K562 (cell line): ENCODE results near the gene CPE. TPM values are rescaled to one million over a fixed set of nuclear protein-coding genes. Genes with fewer than 3 reads are reported as not detected.
A peak's percentile ranks its signal among the peaks of the same experiment; 100 is the strongest.

Experiments
- ATAC-seq: fragments of 200-7000 bp; cut with Tn5 transposase; 3 replicates; pipeline ENCODE4 v1.9.1; 2020; ENCODE audit warnings: moderate library complexity
- BruUV-seq: library from RNA; stranded (reverse); fragments of 400-500 nt; replicated peaks from 2 replicates; lab custom pipeline; 2021; lab: Mats Ljungman, UMichigan
- CTCF ChIA-PET: fragments of 300-600 bp; formaldehyde crosslinking; extraction: SDS; loops from one replicate; lab custom pipeline; 2021; ENCODE audit warnings: low intra/inter-chr PET ratio; lab: Yijun Ruan, JAX
- POLR2A ChIA-PET: fragments of 300-600, 350-650 bp; sonication (Branson Sonifier 250); formaldehyde crosslinking; extraction: SDS; loops from one replicate; lab custom pipeline; 2021; ENCODE audit warnings: antibody characterized with exemption, inconsistent platforms; lab: Yijun Ruan, JAX
- DNase-seq, 4 experiments: peaks; one replicate each; pipeline versions ENCODE4 v3.0.0 to v3.0.0-alpha.2; 2011 to 2018; ENCODE audit warnings: low spot score in 3 of 4, mixed read lengths in 3 of 4; ENCODE audit errors: extremely low read depth in 1 of 4
- FAIRE-seq: peaks from 2 replicates; lab custom pipeline; 2011; peaks lifted over from hg19 to GRCh38; lab: Jason Lieb, UNC
- H2AFZ ChIP-seq: 2 replicates; pipeline ENCODE4 v1.6.0; 2011; ENCODE audit warnings: low read depth, low read length, control low read depth, inconsistent platforms
- H3K27ac ChIP-seq: fragments of 200-600 bp; 3 replicates; pipeline ENCODE4 v1.8.0; 2011; ENCODE audit warnings: low read depth, mild to moderate bottlenecking, control low read depth, inconsistent platforms, low read length, moderate library complexity, mixed read lengths; ENCODE audit errors: extremely low read depth
- H3K27me3 ChIP-seq, 2 experiments: fragments of 300-600 bp in 1 of 2; 2 replicates in 1 of 2; 3 replicates in 1 of 2; pipeline versions ENCODE4 v1.6.0 to v1.8.0; 2011; ENCODE audit warnings: inconsistent platforms in 2 of 2, low read length in 2 of 2, mild to moderate bottlenecking in 1 of 2, mixed read lengths in 1 of 2, moderate library complexity in 1 of 2; ENCODE audit not compliant: control insufficient read depth in 2 of 2, insufficient read depth in 2 of 2
- H3K36me3 ChIP-seq: fragments of 300-600 bp; 3 replicates; pipeline ENCODE4 v1.8.0; 2011; ENCODE audit warnings: mild to moderate bottlenecking, low read length, inconsistent platforms; ENCODE audit not compliant: control insufficient read depth, insufficient read depth
- H3K4me1 ChIP-seq, 2 experiments: fragments of 200-600 bp in 1 of 2; replicated peaks in 1 of 2; 2 replicates in 1 of 2; 3 replicates in 1 of 2; pipeline versions ENCODE4 v1.5.1 to v1.8.0; 2011; ENCODE audit warnings: inconsistent platforms in 2 of 2, low read length in 2 of 2, mild to moderate bottlenecking in 1 of 2, mixed read lengths in 1 of 2, moderate library complexity in 1 of 2; ENCODE audit not compliant: control insufficient read depth in 2 of 2, insufficient read depth in 2 of 2
- H3K4me2 ChIP-seq: 2 replicates; pipeline ENCODE4 v1.6.1; 2011; ENCODE audit warnings: low read length, control low read depth, inconsistent platforms, mixed read lengths; ENCODE audit not compliant: insufficient read depth
- H3K4me3 ChIP-seq: fragments of 200-600 bp; sonication (generic), shearing (Covaris generic); 2 replicates; pipeline ENCODE4 v1.5.1; 2016; ENCODE audit warnings: control low read depth, inconsistent platforms
- H3K79me2 ChIP-seq: fragments of 200-600 bp; 3 replicates; pipeline ENCODE4 v1.8.0; 2011; ENCODE audit warnings: low read length, inconsistent platforms; ENCODE audit not compliant: control insufficient read depth, insufficient read depth
- H3K9ac ChIP-seq, 2 experiments: 2 replicates each; pipeline versions ENCODE4 v1.6.0 to v1.6.1; 2011; ENCODE audit warnings: low read depth in 2 of 2, low read length in 2 of 2, control low read depth in 1 of 2, inconsistent platforms in 1 of 2, mild to moderate bottlenecking in 1 of 2, mixed read lengths in 1 of 2; ENCODE audit not compliant: insufficient read depth in 1 of 2
- H3K9me1 ChIP-seq: one replicate; pipeline ENCODE4 v1.6.0; 2011; ENCODE audit warnings: inconsistent platforms, mild to moderate bottlenecking, low read length, moderate library complexity; ENCODE audit not compliant: control insufficient read depth, insufficient read depth
- H3K9me3 ChIP-seq: replicated peaks from 2 replicates; pipeline ENCODE4 v1.5.1; 2011; ENCODE audit warnings: low read depth, low read length, inconsistent platforms; ENCODE audit not compliant: control insufficient read depth, insufficient read depth
- H4K20me1 ChIP-seq: replicated peaks from 2 replicates; pipeline ENCODE4 v1.6.1; 2011; ENCODE audit warnings: low read length, inconsistent platforms, mixed read lengths; ENCODE audit not compliant: control insufficient read depth, insufficient read depth
- ARNT ChIP-seq, 2 experiments: fragments of 450-650 bp; IDR thresholded peaks; 2 replicates each; pipeline ENCODE4 v1.6.1; 2016; ENCODE audit warnings: mild to moderate bottlenecking in 1 of 2
- CBFA2T3 ChIP-seq: fragments of 450-650 bp; IDR thresholded peaks from 2 replicates; pipeline ENCODE4 v1.6.1; 2017
- CC2D1A ChIP-seq: fragments of 450-650 bp; IDR thresholded peaks from 2 replicates; pipeline ENCODE4 v1.6.1; 2017; ENCODE audit warnings: mild to moderate bottlenecking
- CTCF ChIP-seq, 3 experiments: IDR thresholded peaks in 2 of 3; conservative IDR thresholded peaks in 1 of 3; 2 replicates each; pipeline ENCODE4 v1.5.1; 2011 to 2012; ENCODE audit warnings: low read length in 3 of 3, mild to moderate bottlenecking in 3 of 3, control low read depth in 2 of 3, improper control_type of control experiment in 1 of 3, inconsistent platforms in 1 of 3, low read depth in 1 of 3, mixed read lengths in 1 of 3, moderate library complexity in 1 of 3; ENCODE audit not compliant: insufficient read depth in 2 of 3
- ETV5 ChIP-seq: sonication (generic); formaldehyde crosslinking; IDR thresholded peaks from 2 replicates; pipeline ENCODE4 v1.4.0; 2020; ENCODE audit warnings: low read depth, mild to moderate bottlenecking, missing genetic modification reagents
- FOXA3 ChIP-seq, 2 experiments: fragments of 450-650 bp in 1 of 2; sonication (generic) in 1 of 2; formaldehyde crosslinking; IDR thresholded peaks in 1 of 2; conservative IDR thresholded peaks in 1 of 2; 2 replicates each; pipeline versions ENCODE4 v1.4.0 to v1.8.0; 2020 to 2022; ENCODE audit warnings: mild to moderate bottlenecking in 2 of 2, missing genetic modification reagents in 1 of 2
- LEF1 ChIP-seq: fragments of 450-650 bp; IDR thresholded peaks from 2 replicates; pipeline ENCODE4 v1.6.1; 2016; ENCODE audit warnings: mild to moderate bottlenecking
- MAX ChIP-seq: sonication (generic); formaldehyde crosslinking; IDR thresholded peaks from 2 replicates; pipeline ENCODE4 v1.9.0; 2022; ENCODE audit warnings: mild to moderate bottlenecking, missing genetic modification reagents
- MTA1 ChIP-seq: fragments of 450-650 bp; IDR thresholded peaks from 2 replicates; pipeline ENCODE4 v1.6.1; 2017; ENCODE audit warnings: borderline replicate concordance
- NBN ChIP-seq: fragments of 450-650 bp; IDR thresholded peaks from 2 replicates; pipeline ENCODE4 v1.6.1; 2016; ENCODE audit warnings: low read depth, mild to moderate bottlenecking
- SMAD4 ChIP-seq: fragments of 250-450 bp; sonication (Bioruptor Pico); conservative IDR thresholded peaks from 2 replicates; pipeline ENCODE4 v1.8.0; 2021; ENCODE audit warnings: inconsistent platforms, mild to moderate bottlenecking, moderate library complexity
- SNRNP70 ChIP-seq: fragments of 200-400 bp; formaldehyde crosslinking; optimal IDR thresholded peaks from 2 replicates; pipeline ENCODE3; 2017; ENCODE audit warnings: low read depth, low read length
- WHSC1 ChIP-seq: IDR thresholded peaks from one replicate; pipeline ENCODE4 v1.6.1; 2012; ENCODE audit warnings: low read length, control low read depth, inconsistent platforms
- XRCC4 ChIP-seq: IDR thresholded peaks from one replicate; pipeline ENCODE4 v1.6.1; 2011; ENCODE audit not compliant: insufficient read depth, insufficient read length; ENCODE audit errors: extremely low read depth
- ZHX1 ChIP-seq: fragments of 150-350 bp; conservative IDR thresholded peaks from 2 replicates; pipeline ENCODE4 v1.6.1; 2014; ENCODE audit warnings: low read length
- ZNF124 ChIP-seq: sonication (generic); formaldehyde crosslinking; IDR thresholded peaks from 2 replicates; pipeline ENCODE4 v1.8.1; 2022; ENCODE audit warnings: missing genetic modification reagents
- ZNF740 ChIP-seq, 3 experiments: fragments of 200-800 bp in 1 of 3; sonication (Bioruptor generic) in 1 of 3; sonication (generic) in 1 of 3; formaldehyde crosslinking in 1 of 3; IDR thresholded peaks; 2 replicates each; pipeline versions ENCODE4 v1.6.1 to v1.8.0; 2016 to 2022; ENCODE audit warnings: mild to moderate bottlenecking in 2 of 3, missing compliant biosample characterization in 2 of 3, missing genetic modification characterization in 2 of 3, missing genetic modification reagents in 1 of 3
- WGBS: fragments of 100-300 bp; shearing (Covaris generic); methylation state at CpG from one replicate; pipeline ENCODE4 v1.1.6; 2016; ENCODE audit warnings: low coverage, mixed read lengths; ENCODE audit not compliant: insufficient coverage; ENCODE audit errors: missing lambda C conversion rate; 5-methylcytosine and 5-hydroxymethylcytosine counted together
- in situ Hi-C: fragments of 300-500 bp; cut with MboI; formaldehyde crosslinking; loops from 4 replicates; pipeline ENCODE4 v1.15.0; 2018; ENCODE audit warnings: inconsistent platforms, mixed read lengths
- intact Hi-C: fragments of 100-400 bp; cut with micrococcal nuclease; formaldehyde crosslinking; loops from 2 replicates; pipeline ENCODE4 v1.14.2; 2022
- polyA plus RNA-seq, 8 experiments: library from polyadenylated mRNA; depleted of rRNA in 4 of 8; stranded (reverse) in 5 of 8; unstranded in 3 of 8; fragments of >200 nt; fragmentation: Nextera tagmentation in 2 of 8; fragmentation: Illumina TruSeq in 1 of 8; extraction: Ambion mirVana in 2 of 8; extraction: Trizol in 1 of 8; gene quantifications; 2 replicates each; pipeline versions ENCODE4 v1.2.1 to v1.2.3, GENCODE V29; 2011 to 2014; ENCODE audit warnings: inconsistent platforms in 1 of 8, missing spikeins in 1 of 8
- total RNA-seq, 7 experiments: library from RNA; depleted of rRNA in 6 of 7; stranded (reverse); fragments of >200 nt in 6 of 7; fragmentation: Illumina TruSeq in 2 of 7; extraction: Trizol in 2 of 7; gene quantifications; 2 replicates each; pipeline versions ENCODE4 v1.2.1 to v1.2.3, GENCODE V29; 2011 to 2021; ENCODE audit warnings: low replicate concordance in 1 of 7

Gene CPE
- total and polyA plus RNA-seq, 9 of the 15 experiments (the other 6 are each of a cell fraction or from before 2014, with no cell fraction given): 0.04 to 0.16 (median 0.06) TPM; not detected in 4

- no peak overlapping the region for H3K4me2 ChIP-seq
- TF ChIP-seq SNRNP70 (no peak), SMAD4 (CRISPR knock-in tag) (no peak), ZHX1 (no peak), CC2D1A (0 out of 2 replicates have a peak, but pooled peaks have one; percentile 17), ETV5 (no peak), CBFA2T3 (no peak), MAX (CRISPR knock-in tag) (no peak), CTCF (IDR thresholded peaks at IDR 0.05 in 2 of 3, conservative IDR thresholded peaks at IDR 0.05 in 1 of 3; ENCODE audit: insufficient read depth in 2 of 3, low read depth in 1 of 3, low read length in 3 of 3) (peak; percentile 66 to 90 (median 70)), MTA1 (no peak), FOXA3 (CRISPR knock-in tag; conservative IDR thresholded peaks at IDR 0.05 in 1 of 2, IDR thresholded peaks at IDR 0.05 in 1 of 2) (0 out of 4 replicates have a peak, but pooled peaks of 1 of the 2 experiments have one; percentile 22), ARNT (IDR thresholded peaks at IDR 0.05) (no peak), WHSC1 (no peak), ZNF740 (CRISPR knock-in tag; IDR thresholded peaks at IDR 0.05) (no peak), ZNF740 (tag; IDR thresholded peaks at IDR 0.05) (no peak), XRCC4 (no peak), ZNF124 (CRISPR knock-in tag) (no peak), LEF1 (no peak), NBN (no peak)
Observed at GRCh38 chr4:165464813-165465381, 86.1 kb downstream of the CPE start.

More at GRCh38 chr4:165464813-165465381, 86.1 kb downstream of the CPE start:
- FAIRE-seq (peak; percentile 68), DNase-seq (peak; percentile 60 to 66 (median 62)), ATAC-seq (peak; percentile 75)
- Histone ChIP-seq H4K20me1 (no peaks in the 10 kb centered on the region), H3K9ac (no peak overlapping the region), H2AFZ (peak overlapping the region; percentile 58), H3K79me2 (no peaks in the 10 kb centered on the region), H3K36me3 (no peaks in the 10 kb centered on the region), H3K27ac (no peak overlapping the region), H3K4me1 (peaks cover 0 to 4% of the 10 kb centered on the region in 2 experiments; a peak in 2 of 5 replicates), H3K9me3 (no peaks in the 10 kb centered on the region), H3K4me3 (no peak overlapping the region), H3K27me3 (no peaks in the 10 kb centered on the region), H3K9me1 (no peaks in the 10 kb centered on the region)
- intact Hi-C loops (loop anchor here (1.0 to 10.0 kb wide), 3 partner anchors 108 to 334 kb away; partner anchors contain the start of gene KLHL2), in situ Hi-C loops (loop anchor here (5.0 to 10.0 kb wide), 2 partner anchors 333 to 690 kb away; no protein-coding TSS in a partner anchor)
- 17% methylated on average over 9 of the region's 9 CpGs for WGBS
- ChIA-PET POLR2A (no interaction called here), CTCF (interaction anchor here (0.8 to 3.9 kb wide), 4 partner anchors 80 to 733 kb away, joined by 3 to 28 read pairs (median 4); no protein-coding TSS in a partner anchor)
- BruUV-seq: no TSS peak
